ENCODE data around the gene ABCA1. TPM values are rescaled to one million over a fixed set of nuclear protein-coding genes. Genes with fewer than 3 reads are reported as not detected.

Gene ABCA1
- total and polyA plus RNA-seq, 10 of the 15 experiments (the other 5 are each of a cell fraction or from before 2014, with no cell fraction given): 0.01 to 0.56 (median 0.16) TPM

- TF ChIP-seq SPI1 (IDR thresholded peaks at IDR 0.05; ENCODE audit: borderline replicate concordance, insufficient read depth, low read depth, low read length): peak; percentile 49; the same call in 1 of the 2 replicates
- peak in 1 of 2 experiments; percentile 36; a peak in 2 of 4 replicates for TF ChIP-seq IKZF2 (IDR thresholded peaks at IDR 0.05)
Observed at GRCh38 chr9:104784098-104784497, 143.9 kb downstream of the ABCA1 start (continued).

GRCh38 chr9:104783588-104783987, 144.4 kb downstream of the ABCA1 start:
- ATAC-seq (no peak), DNase-seq (ENCODE audit: low read depth, low spot score) (no peak), FAIRE-seq (no peak)
- Histone ChIP-seq H3K4me1 (ENCODE audit: control insufficient read depth, insufficient read depth, low read length) (no peaks in the 10 kb centered on the region; the same call in 1 of the 2 replicates), H3K4me2 (ENCODE audit: control insufficient read depth, insufficient read depth) (no peak overlapping the region), H3K9ac (ENCODE audit: control insufficient read depth, insufficient read depth, low read length) (no peak overlapping the region), H3K4me3 (no peak overlapping the region), H3K27ac (ENCODE audit: control insufficient read depth, insufficient read depth) (no peak overlapping the region), H3K27me3 (replicated peaks in 1 of 2; ENCODE audit: control insufficient read depth in 2 of 2, insufficient read depth in 2 of 2, low read length in 1 of 2) (no peaks in the 10 kb centered on the region), H2AFZ (ENCODE audit: control insufficient read depth, low read depth, low read length) (no peak overlapping the region), H3K79me2 (ENCODE audit: control insufficient read depth, insufficient read depth, low read length) (no peaks in the 10 kb centered on the region), H3K36me3 (ENCODE audit: control insufficient read depth in 2 of 2, insufficient read depth in 2 of 2, low read length in 1 of 2) (no peaks in the 10 kb centered on the region), H3K9me3 (replicated peaks; ENCODE audit: control insufficient read depth, insufficient read depth, low read length) (no peaks in the 10 kb centered on the region), H4K20me1 (ENCODE audit: control insufficient read depth, insufficient read depth) (no peaks in the 10 kb centered on the region)
- in situ Hi-C loops (cut with MboI) (no loop called here), intact Hi-C loops (cut with micrococcal nuclease; ENCODE audit: unreplicated experiment) (no loop called here)
- no TSS peak for BruUV-seq (replicated peaks)
- WGBS (ENCODE audit: insufficient coverage, insufficient replicate concordance, low lambda C conversion rate, missing lambda C conversion rate): 81% methylated on average over 4 of the region's 4 CpGs
- ChIA-PET RAD21 (ENCODE audit: unreplicated experiment) (interaction anchor here (0.6 kb wide), 1 partner anchor 326 kb away, joined by 3 read pairs; no protein-coding TSS in a partner anchor), SMC1A (ENCODE audit: uncharacterized antibody, unreplicated experiment) (interaction anchor here (1.0 to 1.3 kb wide), 2 partner anchors 78 to 79 kb away, joined by 3 to 6 read pairs; no protein-coding TSS in a partner anchor), POLR2A (interaction anchor here (0.9 kb wide), 1 partner anchor 11 kb away, joined by 5 read pairs; no protein-coding TSS in a partner anchor), CTCF (interaction anchor here (1.4 kb wide), 1 partner anchor 79 kb away, joined by 3 read pairs; no protein-coding TSS in a partner anchor)
- TF ChIP-seq CHD4 (IDR thresholded peaks at IDR 0.05) (no peak), BCL3 (IDR thresholded peaks at IDR 0.05; ENCODE audit: borderline replicate concordance, insufficient read depth, low read depth, low read length, poor library complexity, severe bottlenecking) (peak; percentile 43)
